SK-N-MC (cell line): ENCODE results near the gene DUSP15.

Source experiments
- EZH2 ChIP-seq: fragments of 200-600 bp; sonication (generic); IDR thresholded peaks from one replicate; pipeline ENCODE4 v1.6.1; 2017; ENCODE audit warnings: antibody characterized with exemption
- POLR2AphosphoS5 ChIP-seq: IDR thresholded peaks from 2 replicates; pipeline ENCODE4 v1.6.1; 2012; ENCODE audit warnings: mild to moderate bottlenecking, low read depth, low read length, borderline replicate concordance

DNA sequence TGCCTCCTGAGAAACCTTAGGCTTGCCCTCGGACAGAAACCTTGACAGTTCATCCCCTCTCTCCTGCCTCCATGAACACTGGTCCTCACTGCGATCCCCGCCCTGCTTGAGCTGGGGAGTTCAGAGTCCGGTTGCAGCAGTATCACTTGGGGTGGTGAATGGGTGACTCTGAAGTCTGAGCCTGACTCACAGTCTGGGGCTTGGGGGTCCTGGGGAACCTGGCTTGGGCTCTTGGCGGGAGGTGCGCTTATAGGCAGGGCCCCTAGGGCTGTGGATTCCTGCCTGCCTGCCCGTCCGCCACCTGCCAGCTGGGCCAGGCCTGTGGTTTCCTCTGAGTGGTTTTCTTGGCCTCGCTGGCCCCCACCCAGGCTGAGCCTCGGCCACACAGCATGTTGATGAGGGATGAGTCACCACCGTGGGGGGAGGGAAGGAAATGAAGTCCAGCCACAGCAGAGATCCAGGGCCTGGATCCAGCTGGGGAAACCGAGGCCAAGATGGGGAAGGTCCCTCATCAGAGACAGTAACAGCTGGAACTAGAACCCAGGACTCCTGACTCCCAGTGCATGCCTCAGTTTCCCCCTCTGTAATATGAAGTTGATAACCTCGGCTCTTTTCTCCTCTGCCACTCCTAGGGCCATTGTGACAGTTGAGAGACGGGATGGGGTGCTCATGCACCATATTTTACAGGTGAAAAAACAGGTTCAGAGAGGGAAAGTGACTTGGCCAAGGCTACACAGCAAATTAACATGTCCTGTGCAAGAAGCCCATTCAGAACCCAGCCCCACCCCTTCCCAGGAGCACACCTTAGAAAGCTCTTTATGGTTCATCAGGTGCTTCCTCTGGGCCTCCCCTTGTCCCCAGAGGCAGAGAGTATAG lies 34.1 kb downstream of the DUSP15 start:
- TF ChIP-seq EZH2: no peak
- no peak for TF ChIP-seq POLR2AphosphoS5
